PC-3 (cell line): ENCODE data around the gene DAB1.

Source experiments
- CTCF ChIP-seq: fragments of 300-600 bp; sonication (generic); conservative IDR thresholded peaks from 2 replicates; pipeline ENCODE4 v1.5.1; 2017; ENCODE audit warnings: antibody characterized with exemption, low read depth, mild to moderate bottlenecking, low read length
- EZH2 ChIP-seq: fragments of 300-600 bp; sonication (generic); IDR thresholded peaks from one replicate; pipeline ENCODE4 v1.6.1; 2017; ENCODE audit warnings: antibody characterized with exemption, mild to moderate bottlenecking, low read length; ENCODE audit not compliant: unreplicated experiment

- TF ChIP-seq CTCF (no peak), EZH2 (no peak)
Measured at GRCh38 chr1:57089221-57089620, 334.6 kb downstream of the DAB1 start.
